H9 (cell line): ENCODE measurements around the gene ITGA11. TPM values are rescaled to one million over a fixed set of nuclear protein-coding genes. Genes with fewer than 3 reads are reported as not detected.

Experiments used
- DNase-seq: peaks from one replicate; pipeline ENCODE4 v3.0.0-alpha.2; 2017
- H2AFZ ChIP-seq: one replicate; pipeline ENCODE4 v1.6.1; 2013; ENCODE audit warnings: mild to moderate bottlenecking, low read length, control low read depth, moderate library complexity
- H2AK5ac ChIP-seq: 2 replicates; pipeline ENCODE4 v1.6.1; 2013; ENCODE audit warnings: low read length, control low read depth, mixed read lengths; ENCODE audit not compliant: insufficient read length
- H2BK120ac ChIP-seq: one replicate; pipeline ENCODE4 v1.6.1; 2013; ENCODE audit warnings: low read depth, mild to moderate bottlenecking, low read length, control low read depth, inconsistent platforms; ENCODE audit not compliant: poor library complexity, severe bottlenecking
- H2BK12ac ChIP-seq: 2 replicates; pipeline ENCODE4 v1.6.1; 2013; ENCODE audit warnings: low read length, control low read depth, mixed read lengths, low read depth; ENCODE audit not compliant: insufficient read length
- H2BK15ac ChIP-seq: 2 replicates; pipeline ENCODE4 v1.6.1; 2013; ENCODE audit warnings: low read depth, low read length, control low read depth
- H2BK20ac ChIP-seq: one replicate; pipeline ENCODE4 v1.6.1; 2013; ENCODE audit warnings: low read depth, mild to moderate bottlenecking, low read length, control low read depth, inconsistent platforms; ENCODE audit not compliant: poor library complexity, severe bottlenecking
- H2BK5ac ChIP-seq: 2 replicates; pipeline ENCODE4 v1.6.1; 2013; ENCODE audit warnings: low read length, control low read depth, mixed read lengths; ENCODE audit not compliant: insufficient read length
- H3K14ac ChIP-seq: 2 replicates; pipeline ENCODE4 v1.6.1; 2013; ENCODE audit warnings: low read length, control low read depth; ENCODE audit not compliant: insufficient read depth
- H3K18ac ChIP-seq: 2 replicates; pipeline ENCODE4 v1.6.1; 2013; ENCODE audit warnings: low read depth, mild to moderate bottlenecking, mixed read lengths, low read length, control low read depth; ENCODE audit not compliant: insufficient read length
- H3K23ac ChIP-seq: 2 replicates; pipeline ENCODE4 v1.6.1; 2013; ENCODE audit warnings: low read length, control low read depth, mixed read lengths, low read depth; ENCODE audit not compliant: insufficient read length
- H3K23me2 ChIP-seq: 2 replicates; pipeline ENCODE4 v1.6.1; 2013; ENCODE audit warnings: low read depth, mild to moderate bottlenecking, mixed read lengths, low read length, control low read depth; ENCODE audit not compliant: insufficient read length, poor library complexity, severe bottlenecking
- H3K27ac ChIP-seq: 2 replicates; pipeline ENCODE4 v1.5.1; 2013; ENCODE audit warnings: low read length, control low read depth, mixed read lengths, low read depth; ENCODE audit not compliant: insufficient read length
- H3K27me3 ChIP-seq: 2 replicates; pipeline ENCODE4 v1.6.1; 2013; ENCODE audit warnings: low read length, control low read depth, inconsistent platforms; ENCODE audit not compliant: insufficient read depth
- H3K4ac ChIP-seq: 2 replicates; pipeline ENCODE4 v1.6.1; 2013; ENCODE audit warnings: low read depth, mild to moderate bottlenecking, control low read depth, inconsistent platforms, low read length, moderate library complexity
- H3K4me1 ChIP-seq: 2 replicates; pipeline ENCODE4 v1.6.1; 2013; ENCODE audit warnings: low read length, control low read depth, inconsistent platforms; ENCODE audit not compliant: insufficient read depth
- H3K4me2 ChIP-seq: 2 replicates; pipeline ENCODE4 v1.6.1; 2013; ENCODE audit warnings: low read length, control low read depth, mixed read lengths; ENCODE audit not compliant: insufficient read length, insufficient read depth
- H3K56ac ChIP-seq: 2 replicates; pipeline ENCODE4 v1.6.1; 2013; ENCODE audit warnings: low read depth, mild to moderate bottlenecking, mixed read lengths, low read length, control low read depth; ENCODE audit not compliant: insufficient read length
- H3K79me1 ChIP-seq: 2 replicates; pipeline ENCODE4 v1.6.1; 2013; ENCODE audit warnings: low read depth, mild to moderate bottlenecking, moderate library complexity, low read length, control low read depth, inconsistent platforms; ENCODE audit not compliant: insufficient read depth, poor library complexity, severe bottlenecking
- H3K79me2 ChIP-seq: 2 replicates; pipeline ENCODE4 v1.6.1; 2013; ENCODE audit warnings: low read length, control low read depth, inconsistent platforms; ENCODE audit not compliant: insufficient read depth
- H3K9ac ChIP-seq: 2 replicates; pipeline ENCODE4 v1.6.1; 2013; ENCODE audit warnings: low read length, control low read depth, mixed read lengths; ENCODE audit not compliant: insufficient read length; ENCODE audit errors: extremely low read depth
- H3K9me3 ChIP-seq: one replicate; pipeline ENCODE4 v1.6.1; 2013; ENCODE audit warnings: low read depth, low read length, inconsistent platforms; ENCODE audit not compliant: control insufficient read depth
- H3T11ph ChIP-seq: one replicate; pipeline ENCODE4 v1.6.1; 2013; ENCODE audit warnings: mild to moderate bottlenecking, low read length, control low read depth, inconsistent platforms
- H4K20me1 ChIP-seq: one replicate; pipeline ENCODE4 v1.6.1; 2013; ENCODE audit not compliant: control insufficient read depth, insufficient read length, insufficient read depth
- H4K5ac ChIP-seq: 2 replicates; pipeline ENCODE4 v1.6.1; 2013; ENCODE audit warnings: low read depth, mild to moderate bottlenecking, mixed read lengths, low read length, control low read depth; ENCODE audit not compliant: insufficient read length
- H4K8ac ChIP-seq: replicated peaks from 2 replicates; pipeline ENCODE4 v1.6.1; 2013; ENCODE audit warnings: low read length, control low read depth, mixed read lengths, low read depth; ENCODE audit not compliant: insufficient read length
- H4K91ac ChIP-seq: 2 replicates; pipeline ENCODE4 v1.6.1; 2013; ENCODE audit warnings: low read depth, mild to moderate bottlenecking, moderate library complexity, mixed read lengths, low read length, control low read depth; ENCODE audit not compliant: insufficient read length
- H3K27ac Mint-ChIP-seq, 3 experiments: 2 replicates in 2 of 3; 3 replicates in 1 of 3; pipeline ENCODE4 v1.8.0; 2020 to 2021; ENCODE audit warnings: mixed read lengths in 3 of 3, mild to moderate bottlenecking in 1 of 3, moderate library complexity in 1 of 3
- H3K27me3 Mint-ChIP-seq: 2 replicates; pipeline ENCODE4 v1.8.0; 2021; ENCODE audit warnings: low read depth, mild to moderate bottlenecking, moderate library complexity, mixed read lengths
- H3K36me3 Mint-ChIP-seq, 3 experiments: 2 replicates in 2 of 3; 3 replicates in 1 of 3; pipeline ENCODE4 v1.8.0; 2020 to 2021; ENCODE audit warnings: low read depth in 3 of 3, mixed read lengths in 3 of 3; ENCODE audit not compliant: insufficient read depth in 1 of 3
- H3K4me1 Mint-ChIP-seq, 2 experiments: 2 replicates each; pipeline ENCODE4 v1.8.0; 2020; ENCODE audit warnings: mixed read lengths in 2 of 2
- H3K4me3 Mint-ChIP-seq, 2 experiments: 2 replicates in 1 of 2; 3 replicates in 1 of 2; pipeline ENCODE4 v1.8.0; 2020 to 2021; ENCODE audit warnings: mild to moderate bottlenecking in 2 of 2, mixed read lengths in 2 of 2, moderate library complexity in 1 of 2
- H3K9me3 Mint-ChIP-seq, 2 experiments: 2 replicates in 1 of 2; 3 replicates in 1 of 2; pipeline ENCODE4 v1.8.0; 2020; ENCODE audit warnings: mild to moderate bottlenecking in 2 of 2, mixed read lengths in 2 of 2, moderate library complexity in 1 of 2
- WGBS: extraction: QIAGEN DNeasy Blood & Tissue Kit; methylation state at CpG from one replicate; pipeline ENCODE4 v1.1.7; 2013; ENCODE audit warnings: missing lambda C conversion rate, low lambda C conversion rate, mixed read lengths; ENCODE audit not compliant: insufficient read length; ENCODE audit errors: extremely low coverage; 5-methylcytosine and 5-hydroxymethylcytosine counted together
- total RNA-seq: library from RNA; stranded (reverse); gene quantifications from 2 replicates; pipeline ENCODE4 v1.2.1, GENCODE V29; 2021
- TF ChIP-seq, protein P1 (sequence below): fragments of 200-600 bp; sonication (generic); conservative IDR thresholded peaks from 3 replicates; pipeline ENCODE4 v1.8.0; 2021; ENCODE audit warnings: antibody characterized with exemption, mild to moderate bottlenecking

Gene ITGA11
- total RNA-seq, 1 experiment from 2014 or later = 0.07 TPM

DNA sequence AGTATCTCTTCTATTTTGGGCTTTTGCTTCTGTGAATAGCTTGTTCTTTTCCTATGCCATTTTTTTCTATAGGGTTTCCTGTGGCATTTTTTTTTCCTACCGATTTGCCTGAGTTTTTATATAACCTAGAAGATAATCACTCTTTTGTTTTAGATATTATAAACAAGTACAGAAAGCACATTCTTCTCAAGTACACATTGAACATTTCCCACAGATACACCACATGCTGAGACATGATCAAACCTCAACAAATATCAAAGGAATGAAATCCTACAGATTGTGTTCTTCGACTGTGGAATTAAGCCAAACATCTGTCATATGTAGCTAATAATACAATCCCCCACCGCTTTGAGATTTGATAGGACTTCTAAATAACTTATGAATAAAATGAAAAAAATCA lies 163.6 kb downstream of the ITGA11 start:
- Mint-ChIP-seq H3K4me1 (peaks cover 53 to 55% of the 10 kb centered on the region in 2 experiments), H3K27me3 (no peaks in the 10 kb centered on the region), H3K4me3 (no peak overlapping the region), H3K36me3 (no peaks in the 10 kb centered on the region), H3K27ac (no peak overlapping the region), H3K9me3 (no peaks in the 10 kb centered on the region)
- Histone ChIP-seq H2BK12ac (no peak overlapping the region), H3K4ac (no peak overlapping the region), H4K20me1 (no peaks in the 10 kb centered on the region), H3K4me2 (no peak overlapping the region), H3K9me3 (no peaks in the 10 kb centered on the region), H2AFZ (no peak overlapping the region), H3K14ac (no peak overlapping the region), H2AK5ac (no peak overlapping the region), H3K4me1 (peaks cover 9% of the 10 kb centered on the region; the same call in 1 of the 2 replicates), H2BK120ac (no peak overlapping the region), H3K27me3 (no peaks in the 10 kb centered on the region), H4K91ac (no peak overlapping the region), H3K9ac (no peak overlapping the region), H3K27ac (no peak overlapping the region), H2BK20ac (no peak overlapping the region), H2BK15ac (no peak overlapping the region), H3T11ph (no peak overlapping the region), H4K5ac (no peak overlapping the region), H3K18ac (no peak overlapping the region), H4K8ac (no peak overlapping the region), H3K79me2 (no peaks in the 10 kb centered on the region), H3K23ac (no peak overlapping the region), H3K23me2 (peaks cover 3% of the 10 kb centered on the region), H3K56ac (no peak overlapping the region), H3K79me1 (no peaks in the 10 kb centered on the region), H2BK5ac (no peak overlapping the region)
- DNase-seq = no peak
- WGBS = no CpG with 5 or more reads among the region's 3 CpGs
- TF ChIP-seq, protein P1, sequence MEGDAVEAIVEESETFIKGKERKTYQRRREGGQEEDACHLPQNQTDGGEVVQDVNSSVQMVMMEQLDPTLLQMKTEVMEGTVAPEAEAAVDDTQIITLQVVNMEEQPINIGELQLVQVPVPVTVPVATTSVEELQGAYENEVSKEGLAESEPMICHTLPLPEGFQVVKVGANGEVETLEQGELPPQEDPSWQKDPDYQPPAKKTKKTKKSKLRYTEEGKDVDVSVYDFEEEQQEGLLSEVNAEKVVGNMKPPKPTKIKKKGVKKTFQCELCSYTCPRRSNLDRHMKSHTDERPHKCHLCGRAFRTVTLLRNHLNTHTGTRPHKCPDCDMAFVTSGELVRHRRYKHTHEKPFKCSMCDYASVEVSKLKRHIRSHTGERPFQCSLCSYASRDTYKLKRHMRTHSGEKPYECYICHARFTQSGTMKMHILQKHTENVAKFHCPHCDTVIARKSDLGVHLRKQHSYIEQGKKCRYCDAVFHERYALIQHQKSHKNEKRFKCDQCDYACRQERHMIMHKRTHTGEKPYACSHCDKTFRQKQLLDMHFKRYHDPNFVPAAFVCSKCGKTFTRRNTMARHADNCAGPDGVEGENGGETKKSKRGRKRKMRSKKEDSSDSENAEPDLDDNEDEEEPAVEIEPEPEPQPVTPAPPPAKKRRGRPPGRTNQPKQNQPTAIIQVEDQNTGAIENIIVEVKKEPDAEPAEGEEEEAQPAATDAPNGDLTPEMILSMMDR = no peak
